NT2/D1 (cell line): ENCODE results near the gene NLGN1.

ENCODE experiments used
- SUZ12 ChIP-seq: IDR thresholded peaks from 2 replicates; pipeline ENCODE4 v1.6.1; 2011; ENCODE audit not compliant: insufficient read length, insufficient read depth; ENCODE audit errors: extremely low read depth
- YY1 ChIP-seq: IDR thresholded peaks from 2 replicates; pipeline ENCODE4 v1.6.1; 2011; ENCODE audit not compliant: insufficient read length, insufficient read depth
- ZNF274 ChIP-seq: IDR thresholded peaks from 2 replicates; pipeline ENCODE4 v1.6.1; 2011; ENCODE audit warnings: mild to moderate bottlenecking, low read depth, low read length

GRCh38 chr3:173863551-173863950, 466.0 kb downstream of the NLGN1 start:
- TF ChIP-seq ZNF274 (no peak), SUZ12 (no peak), YY1 (no peak)
